Measurements from ENCODE around the gene ZNF77. TPM values are rescaled to one million over a fixed set of nuclear protein-coding genes. Genes with fewer than 3 reads are reported as not detected.
A peak's percentile ranks its signal among the peaks of the same experiment; 100 is the strongest.

The ZNF77 gene
- total and polyA plus RNA-seq, 2 donors from 2014 or later: 2.4 to 5.1 TPM

- Histone ChIP-seq H3K27me3 (ENCODE audit: control insufficient read depth, insufficient read depth, low read length) (no peaks in the 10 kb centered on the region), H3K4me3 (ENCODE audit: low read length in 3 of 3) (no peak overlapping the region), H3K9ac (ENCODE audit: low read length in 3 of 3) (no peak overlapping the region), H3K36me3 (ENCODE audit: control insufficient read depth in 2 of 3, insufficient read depth in 3 of 3, low read length in 3 of 3) (no peaks in the 10 kb centered on the region), H3K4me1 (ENCODE audit: control insufficient read depth in 2 of 3, insufficient read depth in 2 of 3, low read depth in 1 of 3, low read length in 3 of 3) (peaks cover 0 to 18% (median 12%) of the 10 kb centered on the region in 3 donors), H3K9me3 (ENCODE audit: control insufficient read depth in 2 of 3, insufficient read depth in 1 of 3, low read length in 3 of 3) (no peaks in the 10 kb centered on the region), H3K27ac (ENCODE audit: low read depth in 2 of 2, low read length in 2 of 2) (no peak overlapping the region)
- peak in 4 of 5 donors; percentile 87 to 94 (median 92) for DNase-seq
- FAIRE-seq: no peak
- intact Hi-C loops (cut with DNase I): no loop called here
- no peak for TF ChIP-seq CTCF (IDR thresholded peaks at IDR 0.05; ENCODE audit: borderline replicate concordance, extremely low read depth, insufficient read depth)
Measured at GRCh38 chr19:2986951-2987524, 42.3 kb upstream of the ZNF77 start.

DNA sequence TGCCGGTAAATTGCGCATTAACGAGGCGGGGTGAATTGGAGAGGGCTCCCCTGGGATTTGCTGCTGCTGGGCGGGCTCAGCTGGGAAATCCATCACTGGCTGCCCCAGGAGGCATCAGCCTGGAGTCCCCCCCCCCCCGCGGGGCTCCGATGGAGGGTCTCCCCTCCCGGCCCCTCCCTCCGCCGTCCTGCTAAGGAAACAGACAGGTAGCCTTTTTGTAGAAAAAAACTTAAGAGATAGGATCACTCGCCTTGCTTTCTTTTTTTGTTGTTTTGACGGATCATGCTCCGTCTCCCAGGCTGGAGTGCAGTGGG lies 39.4 kb upstream of the ZNF77 start:
- intact Hi-C loops (cut with DNase I): no loop called here
- DNase-seq (no peak), FAIRE-seq (no peak)
- H3K4me1 ChIP-seq (ENCODE audit: control insufficient read depth in 2 of 3, insufficient read depth in 2 of 3, low read depth in 1 of 3, low read length in 3 of 3): peaks cover 0 to 18% (median 12%) of the 10 kb centered on the region in 3 donors
- no peaks in the 10 kb centered on the region for H3K27me3 ChIP-seq (ENCODE audit: control insufficient read depth, insufficient read depth, low read length)
- no peaks in the 10 kb centered on the region for H3K9me3 ChIP-seq (ENCODE audit: control insufficient read depth in 2 of 3, insufficient read depth in 1 of 3, low read length in 3 of 3)
- no peaks in the 10 kb centered on the region for H3K36me3 ChIP-seq (ENCODE audit: control insufficient read depth in 2 of 3, insufficient read depth in 3 of 3, low read length in 3 of 3)
- H3K9ac ChIP-seq (ENCODE audit: low read length in 3 of 3): peak overlapping the region in 1 of 3 donors; percentile 40
- no peak for TF ChIP-seq CTCF (IDR thresholded peaks at IDR 0.05; ENCODE audit: borderline replicate concordance, extremely low read depth, insufficient read depth)
- peak overlapping the region in 2 of 3 donors; percentile 24 to 37 for H3K4me3 ChIP-seq (ENCODE audit: low read length in 3 of 3)
- peak overlapping the region; percentile 2 to 93 for H3K27ac ChIP-seq (ENCODE audit: low read depth in 2 of 2, low read length in 2 of 2)

GRCh38 chr19:2983351-2984214 lies 38.8 kb upstream of the ZNF77 start:
- H3K9me3 ChIP-seq (ENCODE audit: control insufficient read depth in 2 of 3, insufficient read depth in 1 of 3, low read length in 3 of 3): no peaks in the 10 kb centered on the region
- H3K27ac ChIP-seq (ENCODE audit: low read depth in 2 of 2, low read length in 2 of 2): peak overlapping the region; percentile 82 to 93
- no peaks in the 10 kb centered on the region for H3K36me3 ChIP-seq (ENCODE audit: control insufficient read depth in 2 of 3, insufficient read depth in 3 of 3, low read length in 3 of 3)
- H3K4me1 ChIP-seq (ENCODE audit: control insufficient read depth in 2 of 3, insufficient read depth in 2 of 3, low read depth in 1 of 3, low read length in 3 of 3): peaks cover 0 to 18% (median 12%) of the 10 kb centered on the region in 3 donors
- H3K4me3 ChIP-seq (ENCODE audit: low read length in 3 of 3): peak overlapping the region; percentile 24 to 37 (median 29)
- DNase-seq: peak; percentile 92 to 93 (median 93)
- peak overlapping the region in 2 of 3 donors; percentile 15 to 40 for H3K9ac ChIP-seq (ENCODE audit: low read length in 3 of 3)
- intact Hi-C loops (cut with DNase I): no loop called here
- no peak for TF ChIP-seq CTCF (IDR thresholded peaks at IDR 0.05; ENCODE audit: borderline replicate concordance, extremely low read depth, insufficient read depth)
- H3K27me3 ChIP-seq (ENCODE audit: control insufficient read depth, insufficient read depth, low read length): no peaks in the 10 kb centered on the region
- no peak for FAIRE-seq
